Sigmoid colon (tissue), 7 donors: Measurements from ENCODE around the gene WDR86. TPM values are rescaled to one million over a fixed set of nuclear protein-coding genes. Genes with fewer than 3 reads are reported as not detected.

Experiments
- DNase-seq: peaks from one replicate; pipeline ENCODE4 v3.0.0-alpha.2; 2019
- H3K27ac ChIP-seq, 4 donors: fragments of 200-600 bp; sonication (generic); one replicate each; pipeline ENCODE4 v1.5.1; 2016 to 2019; ENCODE audit warnings: mild to moderate bottlenecking in 1 of 4
- H3K27me3 ChIP-seq, 3 donors: fragments of 200-600 bp; sonication (generic); one replicate each; pipeline ENCODE4 v1.5.1; 2019; ENCODE audit warnings: mild to moderate bottlenecking in 1 of 3
- H3K36me3 ChIP-seq, 4 donors: fragments of 200-600 bp; sonication (generic); one replicate each; pipeline ENCODE4 v1.5.1; 2016 to 2019
- H3K4me1 ChIP-seq, 4 donors: fragments of 200-600 bp; sonication (generic); one replicate each; pipeline ENCODE4 v1.5.1; 2017 to 2019
- H3K4me3 ChIP-seq, 4 donors: fragments of 200-600 bp; sonication (generic); one replicate each; pipeline ENCODE4 v1.5.1; 2017 to 2019; ENCODE audit warnings: mild to moderate bottlenecking in 2 of 4, moderate library complexity in 1 of 4
- H3K9me3 ChIP-seq, 4 donors: fragments of 200-600 bp in 3 of 4; sonication (generic) in 3 of 4; one replicate each; pipeline versions ENCODE4 v1.5.1 to v1.6.1; 2013 to 2019
- EP300 ChIP-seq, 4 donors: sonication (generic); formaldehyde crosslinking; IDR thresholded peaks; one replicate each; pipeline ENCODE4 v1.6.1; 2017; ENCODE audit warnings: antibody characterized with exemption in 4 of 4
- POLR2A ChIP-seq, 2 donors: fragments of 450-650 bp; IDR thresholded peaks; one replicate each; pipeline ENCODE4 v1.6.1; 2016; ENCODE audit warnings: antibody characterized with exemption in 2 of 2, mild to moderate bottlenecking in 2 of 2, moderate library complexity in 2 of 2
- POLR2AphosphoS5 ChIP-seq, 4 donors: sonication (generic); formaldehyde crosslinking; IDR thresholded peaks; one replicate each; pipeline ENCODE4 v1.6.1; 2017; ENCODE audit warnings: antibody characterized with exemption in 4 of 4
- WGBS, 2 donors: extraction: QIAGEN DNeasy Blood & Tissue Kit; methylation state at CpG; one replicate each; pipeline ENCODE4 v1.1.7; 2013; 5-methylcytosine and 5-hydroxymethylcytosine counted together
- intact Hi-C: fragments of 100-400 bp; cut with DNase I; formaldehyde crosslinking; loops from one replicate; pipeline ENCODE4 v1.15.1; 2023
- polyA plus RNA-seq, 3 donors: library from polyadenylated mRNA; stranded (reverse); fragments of 200-250 nt; gene quantifications; one replicate each; pipeline ENCODE4 v1.2.3, GENCODE V29; 2013
- total RNA-seq, 4 donors: library from RNA; depleted of rRNA; stranded (reverse); fragments of >200 nt; gene quantifications; one replicate each; pipeline ENCODE4 v1.1.0, GENCODE V29; 2016
- TF ChIP-seq, protein P1 (sequence below), 4 experiments: fragments of 450-650 bp in 3 of 4; fragments of 200-600 bp in 1 of 4; IDR thresholded peaks; one replicate each; pipeline ENCODE4 v1.5.1; 2016 to 2019; ENCODE audit warnings: antibody characterized with exemption in 4 of 4, mild to moderate bottlenecking in 3 of 4, moderate library complexity in 2 of 4
- donor health status: healthy with polysubstance abuse.
- donor health status: Bipolar disorder and iron deficiency.
- donor health status: healthy.

WDR86 gene
- total and polyA plus RNA-seq, 7 donors, result 0.46 to 23.8 (median 14.4) TPM

DNA sequence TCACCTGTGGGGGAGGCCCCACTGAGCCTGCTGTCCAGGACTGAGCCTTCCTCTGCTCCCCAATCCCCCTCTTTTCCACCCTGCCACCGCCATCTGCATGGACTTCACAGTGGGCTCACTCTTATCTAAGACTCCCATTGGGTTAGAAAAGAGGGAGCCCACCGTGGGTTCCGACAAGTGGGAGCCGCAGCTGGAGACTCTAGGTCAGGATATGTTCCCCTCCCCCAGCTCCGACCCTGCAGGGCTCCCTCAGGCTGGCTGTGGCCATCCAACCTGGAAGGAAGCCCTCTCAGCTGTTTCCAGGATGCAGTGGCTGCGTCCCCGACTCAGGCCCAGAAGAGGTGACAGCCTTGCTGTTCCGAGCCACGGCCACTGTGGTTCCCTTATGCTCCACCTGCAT, 4.8 kb downstream of the WDR86 start:
- intact Hi-C loops, result no loop called here
- WGBS, 2 donors, result 89% methylated on average over 9 of the region's 9 CpGs
- Histone ChIP-seq H3K27me3 (peaks cover 15 to 26% (median 25%) of the 10 kb centered on the region in 3 donors), H3K36me3 (no peaks in the 10 kb centered on the region), H3K9me3 (no peaks in the 10 kb centered on the region), H3K4me1 (peaks cover 0 to 15% (median 12%) of the 10 kb centered on the region in 4 donors), H3K27ac (peak overlapping the region in 3 of 4 donors; percentile 44 to 57 (median 47)), H3K4me3 (no peak overlapping the region)
- peak; percentile 54 for DNase-seq
- no peak for TF ChIP-seq POLR2AphosphoS5 (IDR thresholded peaks at IDR 0.05)
- TF ChIP-seq, protein P1, sequence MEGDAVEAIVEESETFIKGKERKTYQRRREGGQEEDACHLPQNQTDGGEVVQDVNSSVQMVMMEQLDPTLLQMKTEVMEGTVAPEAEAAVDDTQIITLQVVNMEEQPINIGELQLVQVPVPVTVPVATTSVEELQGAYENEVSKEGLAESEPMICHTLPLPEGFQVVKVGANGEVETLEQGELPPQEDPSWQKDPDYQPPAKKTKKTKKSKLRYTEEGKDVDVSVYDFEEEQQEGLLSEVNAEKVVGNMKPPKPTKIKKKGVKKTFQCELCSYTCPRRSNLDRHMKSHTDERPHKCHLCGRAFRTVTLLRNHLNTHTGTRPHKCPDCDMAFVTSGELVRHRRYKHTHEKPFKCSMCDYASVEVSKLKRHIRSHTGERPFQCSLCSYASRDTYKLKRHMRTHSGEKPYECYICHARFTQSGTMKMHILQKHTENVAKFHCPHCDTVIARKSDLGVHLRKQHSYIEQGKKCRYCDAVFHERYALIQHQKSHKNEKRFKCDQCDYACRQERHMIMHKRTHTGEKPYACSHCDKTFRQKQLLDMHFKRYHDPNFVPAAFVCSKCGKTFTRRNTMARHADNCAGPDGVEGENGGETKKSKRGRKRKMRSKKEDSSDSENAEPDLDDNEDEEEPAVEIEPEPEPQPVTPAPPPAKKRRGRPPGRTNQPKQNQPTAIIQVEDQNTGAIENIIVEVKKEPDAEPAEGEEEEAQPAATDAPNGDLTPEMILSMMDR (IDR thresholded peaks at IDR 0.05), result no peak
- no peak for TF ChIP-seq POLR2A (IDR thresholded peaks at IDR 0.05)

DNA sequence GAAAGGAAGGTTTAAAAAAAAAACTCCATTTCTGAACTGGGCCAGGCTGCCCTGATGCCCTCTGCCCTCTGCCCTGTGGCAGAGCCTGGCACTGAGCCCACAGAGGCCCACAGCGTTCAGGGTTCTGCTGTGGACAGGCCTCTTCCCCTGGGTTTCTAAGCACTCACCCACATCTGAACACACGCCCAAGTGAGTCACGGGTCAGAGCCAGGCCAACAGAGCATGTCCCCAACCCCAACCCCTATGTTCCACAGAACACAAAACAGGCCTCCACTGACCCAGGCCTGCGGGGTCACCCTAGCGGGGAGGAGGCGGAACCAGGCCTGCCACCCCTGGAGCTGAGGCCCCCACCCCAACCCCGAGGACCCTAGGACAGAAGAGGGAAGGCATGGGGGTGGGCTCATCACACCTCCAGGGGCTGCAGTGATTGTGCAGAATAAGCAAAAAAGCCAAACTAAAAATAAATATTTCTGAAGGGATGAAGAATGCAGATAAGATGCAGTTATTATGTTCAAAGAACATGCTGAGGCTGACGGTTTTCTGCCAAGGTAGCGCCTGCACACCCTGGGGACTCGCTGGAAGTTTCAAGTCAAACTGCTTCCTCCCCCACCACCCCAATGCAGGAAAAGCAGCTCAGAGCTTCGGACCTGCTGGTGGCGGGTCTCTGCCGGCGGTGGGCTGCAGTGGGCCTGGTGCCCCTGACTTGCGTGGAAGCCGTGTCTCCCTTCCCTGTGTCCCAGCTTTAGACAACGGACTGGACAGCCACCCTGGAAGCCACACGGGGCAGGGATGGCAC, 5.4 kb downstream of the WDR86 start:
- H3K27ac ChIP-seq, result peak overlapping the region; percentile 38 to 57 (median 46)
- no peaks in the 10 kb centered on the region for H3K36me3 ChIP-seq
- intact Hi-C loops, result no loop called here
- TF ChIP-seq POLR2A (IDR thresholded peaks at IDR 0.05), result no peak
- TF ChIP-seq EP300 (IDR thresholded peaks at IDR 0.05), result no peak
- TF ChIP-seq, protein P1 (IDR thresholded peaks at IDR 0.05), result no peak
- peak; percentile 16 to 45 (median 35) for TF ChIP-seq POLR2AphosphoS5 (IDR thresholded peaks at IDR 0.05)
- H3K4me1 ChIP-seq, result peaks cover 0 to 9% (median 5%) of the 10 kb centered on the region in 4 donors
- 73 to 80% methylated on average over 18 of the region's 18 CpGs for WGBS, 2 donors
- H3K9me3 ChIP-seq, result no peaks in the 10 kb centered on the region
- peak; percentile 81 for DNase-seq
- H3K4me3 ChIP-seq, result no peak overlapping the region
- peaks cover 9 to 20% (median 19%) of the 10 kb centered on the region in 3 donors for H3K27me3 ChIP-seq

- 78 to 87% methylated on average over 9 of the region's 9 CpGs for WGBS, 2 donors
- intact Hi-C loops, result no loop called here
- H3K4me1 ChIP-seq, result peaks cover 0 to 3% (median 0%) of the 10 kb centered on the region in 4 donors
- no peak for TF ChIP-seq EP300 (IDR thresholded peaks at IDR 0.05)
- TF ChIP-seq POLR2A (IDR thresholded peaks at IDR 0.05), result no peak
- TF ChIP-seq, protein P1 (IDR thresholded peaks at IDR 0.05), result no peak
- no peak for TF ChIP-seq POLR2AphosphoS5 (IDR thresholded peaks at IDR 0.05)
- H3K27me3 ChIP-seq, result peaks cover 2 to 13% (median 12%) of the 10 kb centered on the region in 3 donors
- H3K9me3 ChIP-seq, result no peaks in the 10 kb centered on the region
- H3K27ac ChIP-seq, result peak overlapping the region; percentile 18 to 41 (median 28)
- DNase-seq, result no peak
- H3K4me3 ChIP-seq, result no peak overlapping the region
- H3K36me3 ChIP-seq, result no peaks in the 10 kb centered on the region
Observed at GRCh38 chr7:151403764-151404163, 6.1 kb downstream of the WDR86 start.

DNA sequence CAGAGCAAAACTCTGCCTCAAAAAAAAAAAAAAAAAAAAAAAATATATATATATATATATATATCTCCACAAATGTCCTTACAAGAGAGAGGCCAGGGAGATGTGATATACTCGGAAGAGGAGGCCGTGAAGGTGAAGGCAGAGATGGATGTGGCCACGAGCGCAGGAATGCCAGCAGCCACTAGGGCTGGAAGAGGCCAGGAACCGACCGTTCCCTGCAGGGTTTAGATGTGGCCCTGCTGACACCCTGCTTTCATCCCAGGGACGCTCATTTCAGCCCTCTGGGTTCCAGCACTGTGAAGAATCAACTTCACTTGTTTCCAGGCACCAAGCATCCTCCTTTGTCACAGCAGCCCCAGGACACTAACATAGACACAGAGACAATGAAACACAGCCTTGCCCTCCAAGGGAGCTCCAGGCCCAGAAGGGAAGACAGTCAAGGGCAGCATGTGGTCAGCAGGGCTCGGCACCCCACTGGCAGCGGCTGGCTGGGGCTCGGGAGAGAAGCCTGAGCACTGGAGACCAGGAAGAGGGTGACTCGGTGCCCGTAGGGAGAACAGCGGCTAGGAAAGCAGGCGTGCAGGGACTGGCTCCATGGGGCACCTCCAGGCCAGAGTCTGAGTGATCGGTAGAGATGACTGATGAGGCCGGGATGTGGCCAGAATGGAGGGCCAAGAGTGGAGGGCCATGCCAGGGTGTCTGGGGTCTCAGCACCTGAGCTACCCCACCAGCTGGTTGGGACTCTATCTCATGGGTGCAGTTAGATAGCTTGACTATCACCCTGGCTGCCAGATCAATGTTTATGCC, 7.6 kb downstream of the WDR86 start:
- Histone ChIP-seq H3K4me1 (no peaks in the 10 kb centered on the region), H3K27me3 (peaks cover 0 to 2% (median 1%) of the 10 kb centered on the region in 3 donors), H3K4me3 (no peak overlapping the region), H3K36me3 (no peaks in the 10 kb centered on the region), H3K9me3 (no peaks in the 10 kb centered on the region), H3K27ac (no peak overlapping the region)
- intact Hi-C loops, result no loop called here
- peak; percentile 61 for DNase-seq
- TF ChIP-seq EP300 (IDR thresholded peaks at IDR 0.05), result no peak
- TF ChIP-seq, protein P1 (IDR thresholded peaks at IDR 0.05), result no peak
- no peak for TF ChIP-seq POLR2AphosphoS5 (IDR thresholded peaks at IDR 0.05)
- no peak for TF ChIP-seq POLR2A (IDR thresholded peaks at IDR 0.05)
- WGBS, 2 donors, result 93% methylated on average over 16 of the region's 16 CpGs
